ENCODE results near the gene HSP90AA1.
"Not testable (repeated sequence)": the region's sequence is repeated elsewhere in the genome, so short reads cannot be mapped to it uniquely, and the experiment has no call there.

Gene HSP90AA1

GRCh38 chr14:102124419-102124818 is 37.6 kb upstream of the HSP90AA1 start:
- no peak for TF ChIP-seq CTCF (IDR thresholded peaks at IDR 0.05; ENCODE audit: low read depth, low read length)
- no peaks in the 10 kb centered on the region for H3K9me3 ChIP-seq
- no peaks in the 10 kb centered on the region for H3K4me1 ChIP-seq
- no peak for DNase-seq
- no peaks in the 10 kb centered on the region for H3K27me3 ChIP-seq
- no peak overlapping the region for H3K4me3 ChIP-seq (ENCODE audit: low read depth, low read length)
- H3K36me3 ChIP-seq, result no peaks in the 10 kb centered on the region

GRCh38 chr14:102121567-102121966 is 34.7 kb upstream of the HSP90AA1 start:
- Histone ChIP-seq H3K27me3 (no peaks in the 10 kb centered on the region), H3K36me3 (no peaks in the 10 kb centered on the region), H3K4me1 (no peaks in the 10 kb centered on the region), H3K9me3 (no peaks in the 10 kb centered on the region), H3K4me3 (ENCODE audit: low read depth, low read length) (no peak overlapping the region)
- TF ChIP-seq CTCF (IDR thresholded peaks at IDR 0.05; ENCODE audit: low read depth, low read length), result no peak
- DNase-seq, result no peak

- Histone ChIP-seq H3K9me3 (no peaks in the 10 kb centered on the region), H3K4me1 (no peaks in the 10 kb centered on the region), H3K27me3 (no peaks in the 10 kb centered on the region), H3K4me3 (ENCODE audit: low read depth, low read length) (no peak overlapping the region), H3K36me3 (no peaks in the 10 kb centered on the region)
- TF ChIP-seq CTCF (IDR thresholded peaks at IDR 0.05; ENCODE audit: low read depth, low read length), result no peak
- DNase-seq, result no peak
Measured at GRCh38 chr14:102120888-102121287, 34.0 kb upstream of the HSP90AA1 start.

- Histone ChIP-seq H3K9me3 (no peaks in the 10 kb centered on the region), H3K4me3 (ENCODE audit: low read depth, low read length) (no peak overlapping the region), H3K27me3 (no peaks in the 10 kb centered on the region), H3K4me1 (no peaks in the 10 kb centered on the region), H3K36me3 (no peaks in the 10 kb centered on the region)
- no peak for TF ChIP-seq CTCF (IDR thresholded peaks at IDR 0.05; ENCODE audit: low read depth, low read length)
- no peak for DNase-seq
Measured at GRCh38 chr14:102117852-102118251, 31.0 kb upstream of the HSP90AA1 start.

GRCh38 chr14:102116361-102117180 is 29.7 kb upstream of the HSP90AA1 start:
- DNase-seq, result no peak
- Histone ChIP-seq H3K4me1 (no peaks in the 10 kb centered on the region), H3K4me3 (ENCODE audit: low read depth, low read length) (no peak overlapping the region), H3K36me3 (no peaks in the 10 kb centered on the region), H3K9me3 (no peaks in the 10 kb centered on the region), H3K27me3 (no peaks in the 10 kb centered on the region)
- no peak for TF ChIP-seq CTCF (IDR thresholded peaks at IDR 0.05; ENCODE audit: low read depth, low read length)

- Histone ChIP-seq H3K36me3 (no peaks in the 10 kb centered on the region), H3K4me3 (ENCODE audit: low read depth, low read length) (no peak overlapping the region), H3K27me3 (no peaks in the 10 kb centered on the region), H3K9me3 (no peaks in the 10 kb centered on the region), H3K4me1 (no peaks in the 10 kb centered on the region)
- no peak for TF ChIP-seq CTCF (IDR thresholded peaks at IDR 0.05; ENCODE audit: low read depth, low read length)
- no peak for DNase-seq
Measured at GRCh38 chr14:102111101-102111500, 24.3 kb upstream of the HSP90AA1 start.

- H3K9me3 ChIP-seq; DNase-seq; H3K27me3 ChIP-seq; H3K4me1 ChIP-seq; H3K4me3 ChIP-seq (ENCODE audit: low read depth, low read length); H3K36me3 ChIP-seq: not testable (repeated sequence)
Measured at GRCh38 chr14:102109332-102109731, 22.5 kb upstream of the HSP90AA1 start.

Measured in BE2C (cell line).